Fibroblast of skin of right biceps (primary cell): ENCODE measurements around the gene PEAK3.
A peak's percentile ranks its signal among the peaks of the same experiment; 100 is the strongest.

Source experiments
- DNase-seq: peaks from one replicate; pipeline ENCODE4 v3.0.0-alpha.2; 2013

Gene PEAK3

DNA sequence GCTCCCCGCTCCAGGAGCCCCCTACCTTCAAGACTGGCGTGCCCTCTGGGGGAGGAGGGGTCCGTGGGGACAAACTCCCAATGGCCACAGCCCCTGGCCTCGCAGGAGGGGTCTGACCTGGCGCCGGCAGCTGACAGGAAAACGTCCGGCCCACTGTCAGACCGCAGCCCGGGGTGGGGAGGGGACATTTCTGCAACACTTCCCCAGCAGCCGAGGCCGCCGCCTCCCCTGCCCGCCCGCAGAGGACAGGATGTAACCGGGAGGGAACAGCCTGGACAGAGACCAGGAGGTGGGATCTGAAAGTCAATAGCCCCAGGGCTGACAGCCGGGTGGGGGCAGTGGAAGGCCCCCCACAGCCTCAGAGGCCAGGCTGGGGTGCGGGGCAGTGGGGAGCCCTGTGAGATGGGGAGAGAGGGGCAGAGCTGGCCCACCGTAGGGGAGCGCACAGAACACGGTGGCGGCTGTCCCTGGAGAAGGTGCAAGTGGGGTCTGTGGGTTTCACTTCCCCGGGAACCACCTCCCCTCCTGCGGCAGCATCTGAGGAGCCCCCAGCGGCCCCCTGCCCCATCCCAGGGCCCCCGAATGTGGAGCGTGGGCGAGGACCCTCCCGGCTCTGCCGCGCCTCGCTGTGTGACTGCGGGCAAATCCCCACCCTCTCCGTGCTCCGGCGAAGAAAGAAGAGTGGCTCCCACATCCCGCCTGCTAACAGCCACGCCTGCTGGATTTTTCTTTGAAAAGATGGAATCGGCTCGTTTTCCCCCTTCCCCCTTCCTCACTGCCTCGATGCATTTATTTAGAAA is at the start of gene PEAK3:
PEAK3 (minus strand) TSS at position 114 of the 800 bp plus-strand sequence. CDS start 1,244 bp downstream, outside the sequence.
- peak; percentile 58 for DNase-seq

- DNase-seq, result no peak
These were observed 48.8 kb upstream of the PEAK3 start for GRCh38 chr19:2330632-2331284.

DNA sequence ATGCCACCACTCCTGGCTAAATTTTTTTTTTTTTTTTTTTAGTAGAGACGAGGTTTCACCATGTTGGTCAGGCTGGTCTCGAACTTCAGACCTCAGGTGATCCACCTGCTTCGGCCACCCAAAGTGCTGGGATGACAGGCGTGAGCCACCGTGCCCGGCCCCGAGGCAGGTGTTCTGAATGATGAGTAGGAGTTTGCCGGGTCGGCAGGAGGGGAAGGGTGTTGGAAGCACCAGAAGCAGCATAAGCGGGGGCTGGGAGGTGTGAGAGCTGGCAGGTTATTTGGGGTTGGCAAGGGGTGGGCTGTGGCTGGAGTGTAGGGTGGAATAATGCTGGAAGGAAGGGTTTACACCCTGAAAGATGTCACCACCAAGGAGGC is 48.3 kb upstream of the PEAK3 start:
- no peak for DNase-seq

GRCh38 chr19:2329501-2329916 is 47.5 kb upstream of the PEAK3 start:
- no peak for DNase-seq

DNA sequence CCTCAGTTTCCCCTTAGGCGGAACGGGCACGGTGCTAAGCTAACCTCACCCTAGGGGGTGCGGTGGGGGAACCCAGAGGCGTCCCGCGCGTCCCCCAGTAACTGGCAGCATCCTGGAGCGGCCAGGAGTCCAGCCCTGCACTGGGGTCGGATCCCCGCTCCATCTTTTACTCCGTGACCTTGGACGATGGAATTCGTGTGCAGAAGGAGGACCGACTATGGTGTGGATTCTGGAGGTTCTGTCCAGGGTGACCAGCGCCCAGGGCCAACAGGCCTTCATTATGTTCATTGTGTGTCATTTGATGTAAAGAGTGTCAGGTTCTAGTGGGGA is 47.1 kb upstream of the PEAK3 start:
- no peak for DNase-seq

GRCh38 chr19:2328401-2329148 is 46.6 kb upstream of the PEAK3 start, which contains the start of the genes LSM7 and SPPL2B:
Gene LSM7 (minus strand): TSS chr19:2328586. CDS start chr19:2328566, 20 bp downstream.
Gene SPPL2B (plus strand): TSS chr19:2328684. CDS start chr19:2328710, 26 bp downstream.
- DNase-seq, result peak; percentile 89

DNA sequence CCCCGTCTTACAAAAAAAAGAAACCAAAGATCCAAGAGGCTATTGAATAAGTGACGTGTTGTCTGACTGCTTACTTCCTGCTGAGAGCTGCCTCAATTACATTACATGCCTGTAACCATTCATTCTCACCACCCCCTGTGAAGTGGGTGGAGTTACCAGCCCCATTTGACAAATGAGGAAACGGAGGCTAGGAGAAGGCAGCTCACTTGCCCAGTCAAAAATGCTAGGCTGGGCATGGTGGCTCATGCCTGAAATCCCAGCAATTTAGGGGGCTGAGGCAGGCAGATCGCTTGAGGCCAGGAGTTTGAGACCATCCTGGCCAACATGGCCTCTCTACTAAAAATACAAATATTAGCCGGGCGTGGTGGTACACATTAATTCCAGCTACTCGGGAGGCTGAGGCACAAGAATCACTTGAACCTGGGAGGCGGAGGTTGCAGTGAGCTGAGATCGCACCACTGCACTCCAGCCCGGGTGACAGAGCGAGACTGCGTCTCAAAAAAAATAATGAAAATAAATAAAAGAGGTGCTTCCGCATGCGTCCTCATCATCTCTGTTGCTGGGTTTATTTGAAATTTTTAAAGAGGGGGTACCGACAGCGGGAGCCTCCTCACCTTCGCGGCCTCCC is 45.9 kb upstream of the PEAK3 start:
- DNase-seq, result peak; percentile 91

DNA sequence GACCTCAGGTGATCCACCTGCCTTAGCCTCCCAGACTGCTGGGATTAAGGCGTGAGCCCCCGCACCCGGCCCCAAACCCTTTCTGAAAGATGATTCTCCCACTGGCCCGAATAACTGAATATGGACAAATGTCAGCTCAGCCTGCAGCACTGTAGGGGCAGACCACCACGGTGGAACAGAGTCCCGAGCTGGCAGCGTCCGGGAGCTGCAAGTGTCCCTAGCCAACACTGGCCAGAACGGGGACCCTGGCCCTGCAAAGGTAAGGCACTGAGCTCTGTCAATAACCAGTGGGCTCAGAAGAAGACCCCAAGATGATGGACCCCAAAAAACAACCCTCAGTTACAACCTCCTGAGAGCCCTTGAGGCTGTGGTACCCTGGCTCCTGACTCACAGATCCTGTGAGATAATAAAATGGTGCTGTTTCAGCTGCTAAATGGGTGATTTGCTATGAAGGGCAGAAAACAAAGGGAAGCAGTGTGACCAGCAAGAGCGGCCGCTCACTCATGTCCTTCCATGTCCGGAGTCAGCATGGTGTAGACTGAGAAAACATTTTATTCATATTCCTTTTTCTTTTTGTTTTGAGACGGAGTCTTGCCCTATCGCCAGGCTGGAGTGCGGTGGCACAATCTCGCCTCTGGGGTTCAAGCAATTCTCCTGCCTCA is 44.9 kb upstream of the PEAK3 start:
- no peak for DNase-seq

GRCh38 chr19:2325281-2326046 is 43.5 kb upstream of the PEAK3 start:
- no peak for DNase-seq

DNA sequence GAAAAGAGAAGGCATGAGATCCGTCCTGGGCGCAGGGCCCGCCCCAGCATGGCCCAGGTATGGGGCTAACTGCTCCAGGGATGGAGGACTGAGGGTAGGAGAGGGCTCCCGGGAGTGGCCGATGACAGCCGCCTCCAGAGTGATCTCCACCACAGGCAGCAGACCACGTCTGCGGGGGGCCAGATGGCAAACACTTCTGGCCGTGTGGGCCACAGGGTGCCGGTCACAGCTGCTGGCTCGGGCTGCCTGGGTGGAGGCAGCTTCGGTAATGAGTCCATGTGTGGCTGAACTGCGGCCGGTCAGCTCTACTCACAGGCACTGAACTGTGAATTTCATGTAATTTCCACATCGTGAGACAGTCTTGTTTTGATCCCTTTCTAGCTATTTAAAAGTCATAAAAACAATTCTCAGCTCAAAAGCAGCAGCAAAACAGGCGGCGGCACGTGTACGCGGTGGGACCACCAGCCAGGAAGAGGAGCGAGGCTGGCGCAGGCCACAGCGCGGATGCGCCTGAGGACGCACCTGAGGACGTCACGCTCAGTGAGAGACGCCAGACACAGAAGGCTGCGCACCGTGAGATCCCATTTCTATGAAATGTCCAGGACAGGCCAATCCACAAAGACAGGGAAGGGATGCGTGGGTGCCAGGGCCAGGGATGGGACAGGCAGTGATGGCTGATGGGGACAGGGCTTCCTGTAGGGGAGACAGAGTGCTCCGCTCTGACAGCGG is 42.4 kb upstream of the PEAK3 start:
- DNase-seq, result no peak

- no peak for DNase-seq
These were observed 41.7 kb upstream of the PEAK3 start for GRCh38 chr19:2323707-2324106.

DNA sequence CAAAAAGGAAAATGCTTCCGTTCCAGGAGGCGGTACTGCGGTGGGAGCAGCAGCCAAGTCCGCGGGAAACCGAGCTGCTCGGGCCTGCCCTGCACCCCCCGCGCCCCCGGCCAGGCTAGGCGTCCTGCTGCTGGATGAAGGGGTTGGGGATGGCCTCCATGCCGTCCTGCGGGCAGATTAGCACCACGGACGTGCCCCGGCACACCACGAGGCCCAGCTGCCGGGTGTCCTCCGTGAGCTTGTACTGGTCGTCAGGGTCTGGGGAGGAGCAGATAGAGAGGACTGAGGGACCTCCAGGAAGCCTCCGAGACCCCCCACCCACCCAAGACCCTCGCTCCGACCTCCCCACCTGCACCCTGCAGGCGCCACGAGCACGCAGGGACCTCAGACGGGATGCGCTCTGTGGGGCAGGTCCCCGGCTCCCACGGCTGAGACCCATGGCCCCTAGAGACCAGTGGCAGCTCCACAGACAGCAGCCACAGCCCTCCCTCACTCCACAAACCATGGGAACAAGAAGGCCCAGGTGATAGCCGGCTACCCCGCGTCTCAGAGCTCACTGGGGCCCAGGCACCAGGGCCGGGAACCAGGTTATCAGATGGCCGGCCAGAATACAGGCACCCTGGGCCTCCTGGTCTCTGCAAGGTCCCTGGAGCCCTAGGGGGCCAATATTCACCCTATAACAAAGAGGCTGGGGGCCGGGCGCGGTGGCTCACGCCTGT is 39.7 kb upstream of the PEAK3 start:
- no peak for DNase-seq

DNA sequence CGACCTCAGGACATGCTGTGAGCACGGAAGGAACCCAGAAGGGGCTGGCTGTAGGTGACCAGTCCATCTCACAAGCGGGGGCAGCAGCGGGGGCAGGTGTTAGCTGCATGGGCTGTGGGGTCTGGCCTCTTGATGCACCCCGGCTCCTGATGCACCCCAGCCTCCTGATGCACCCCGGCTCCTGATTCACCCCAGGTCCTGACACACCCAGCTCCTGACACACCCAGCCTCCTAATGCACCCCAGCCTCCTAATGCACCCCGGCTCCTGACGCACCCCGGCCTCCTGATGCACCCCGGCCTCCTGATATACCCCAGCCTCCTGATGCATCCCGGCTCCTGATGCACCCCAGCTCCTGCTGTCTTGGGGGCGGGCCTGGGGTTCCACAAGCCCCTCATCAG is 39.0 kb upstream of the PEAK3 start:
- DNase-seq, result no peak

DNA sequence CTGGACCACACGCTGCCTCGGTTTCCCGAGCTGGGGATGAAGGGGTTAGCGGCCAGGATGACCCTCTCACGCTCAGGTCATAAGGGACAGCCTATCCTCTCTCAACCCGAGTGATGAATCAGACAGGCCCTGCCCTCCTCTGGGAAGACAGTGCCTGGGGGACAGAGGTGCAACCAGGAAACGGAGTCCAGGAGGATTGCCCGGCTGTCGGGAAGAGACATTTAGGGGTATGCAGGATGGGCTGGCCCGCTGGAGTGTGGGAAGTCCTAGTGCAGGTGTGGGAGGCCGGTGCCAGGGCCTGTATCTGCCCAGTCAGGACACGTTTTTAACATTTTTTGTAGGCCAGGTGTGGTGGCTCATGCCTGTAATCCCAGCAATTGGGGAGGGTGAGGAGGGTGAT is 38.1 kb upstream of the PEAK3 start:
- no peak for DNase-seq

- no peak for DNase-seq
These were observed 37.6 kb upstream of the PEAK3 start for GRCh38 chr19:2319551-2319950.

GRCh38 chr19:2318923-2319322 is 36.9 kb upstream of the PEAK3 start:
- no peak for DNase-seq

- no peak for DNase-seq
These were observed 35.8 kb upstream of the PEAK3 start for GRCh38 chr19:2317756-2318155.

GRCh38 chr19:2317300-2317699 is 35.3 kb upstream of the PEAK3 start:
- DNase-seq, result no peak

- peak; percentile 50 for DNase-seq
These were observed 33.9 kb upstream of the PEAK3 start for GRCh38 chr19:2315818-2316353.
